GM21515 (cell line): ENCODE measurements around the gene SLC6A3.

ENCODE experiments used
- ATAC-seq: cut with Tn5 transposase; IDR thresholded peaks from one replicate; pipeline ENCODE4 v1.9.1; 2021; ENCODE audit not compliant: unreplicated experiment

Gene SLC6A3

DNA sequence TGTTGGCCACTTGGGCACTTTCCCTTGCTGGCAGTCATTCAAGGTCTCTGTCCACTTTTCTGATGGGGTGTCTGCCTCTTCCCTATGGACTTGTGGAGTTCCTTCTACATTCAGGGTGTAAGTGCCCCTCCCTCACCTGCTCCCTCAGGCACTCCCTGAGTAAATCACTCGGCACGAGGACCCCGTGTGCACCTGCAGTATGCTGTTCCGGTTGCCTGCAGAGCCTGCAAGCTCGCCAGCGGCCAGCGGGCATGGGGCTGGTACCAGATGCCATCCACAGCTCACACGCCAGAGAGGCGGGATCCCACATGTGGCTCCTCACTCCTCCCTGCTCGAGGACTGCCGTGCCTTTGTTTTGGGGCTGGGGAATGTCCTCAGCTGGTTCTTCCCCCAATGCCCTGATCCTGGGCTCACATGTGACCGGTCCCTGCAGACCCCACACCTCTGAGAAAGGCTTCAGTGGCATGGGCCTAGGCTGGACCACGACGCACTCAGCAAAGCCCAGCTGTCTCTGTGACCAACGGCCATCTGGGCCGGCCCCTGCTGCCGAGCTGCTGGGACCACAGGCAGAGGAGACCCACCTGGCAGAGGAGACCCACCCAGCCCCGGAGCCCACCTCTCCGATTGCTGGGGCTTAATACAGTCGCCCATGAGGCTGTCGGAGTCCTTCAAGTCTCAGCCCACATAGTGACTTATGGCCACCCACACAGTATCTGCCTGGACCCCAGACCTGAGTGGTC is 54.2 kb downstream of the SLC6A3 start:
- no peak for ATAC-seq

DNA sequence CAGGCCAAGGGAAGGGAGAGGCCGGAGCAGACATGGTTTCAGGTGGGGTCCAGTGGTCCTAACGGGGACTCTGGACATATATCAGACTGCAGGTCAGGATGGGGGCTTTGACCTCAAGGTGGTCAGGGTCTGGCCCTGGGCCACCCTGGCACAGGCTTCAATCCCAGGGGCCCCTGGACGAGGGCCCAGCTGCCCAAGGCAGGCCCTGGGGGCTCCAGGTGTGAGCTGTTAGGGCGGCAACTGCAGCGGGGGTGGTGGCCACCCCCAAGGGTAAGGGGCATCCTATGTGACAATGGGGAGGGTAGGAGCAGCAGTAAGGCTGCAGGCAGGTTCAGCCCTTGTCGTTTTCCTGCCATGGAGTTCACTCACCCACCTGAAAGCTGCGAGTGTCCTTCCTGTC is 54.9 kb downstream of the SLC6A3 start:
- no peak for ATAC-seq

DNA sequence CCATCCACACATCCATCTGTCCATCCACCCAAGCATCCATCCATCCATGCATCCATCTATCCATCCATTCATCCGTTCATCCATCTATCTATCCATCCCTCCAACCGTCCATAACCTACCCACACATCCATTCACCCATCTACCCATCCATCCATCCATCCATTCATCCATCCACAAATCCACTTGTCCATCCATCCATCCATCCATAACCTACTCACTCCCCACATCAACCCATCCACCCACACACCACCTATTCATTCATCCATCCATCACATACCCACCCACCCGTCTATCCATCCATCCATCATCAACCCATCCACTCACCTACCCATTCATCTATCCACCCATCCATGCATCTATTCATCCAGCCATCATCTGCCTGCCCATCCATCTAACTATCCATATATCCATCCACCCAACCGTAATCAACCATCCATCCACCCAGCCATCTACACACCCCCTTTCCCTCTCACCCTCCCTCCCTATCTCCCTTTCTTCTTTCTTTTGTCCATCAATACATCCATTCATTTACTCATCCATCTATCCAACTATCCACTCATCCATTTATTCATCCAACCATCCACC is 56.8 kb downstream of the SLC6A3 start:
- ATAC-seq, result no peak

DNA sequence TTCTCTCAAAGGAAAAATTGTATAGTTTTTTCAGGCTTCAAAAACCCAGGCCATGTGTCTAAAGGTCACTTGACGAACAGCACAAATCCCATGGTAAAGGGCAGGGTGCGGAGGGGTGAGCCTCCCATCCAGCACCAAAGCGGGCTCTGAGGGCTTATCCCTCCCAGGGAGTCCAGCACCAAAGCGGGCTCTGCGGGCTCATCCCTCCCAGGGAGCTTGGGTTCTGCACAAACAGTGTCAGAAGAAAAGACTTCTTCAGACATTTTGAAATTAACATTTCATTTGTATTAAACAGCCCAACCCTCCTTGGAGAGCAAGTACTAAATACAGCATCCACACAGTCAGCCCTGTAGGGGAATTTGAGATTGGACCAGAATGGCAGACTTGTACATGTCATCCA is 57.4 kb downstream of the SLC6A3 start:
- no peak for ATAC-seq

DNA sequence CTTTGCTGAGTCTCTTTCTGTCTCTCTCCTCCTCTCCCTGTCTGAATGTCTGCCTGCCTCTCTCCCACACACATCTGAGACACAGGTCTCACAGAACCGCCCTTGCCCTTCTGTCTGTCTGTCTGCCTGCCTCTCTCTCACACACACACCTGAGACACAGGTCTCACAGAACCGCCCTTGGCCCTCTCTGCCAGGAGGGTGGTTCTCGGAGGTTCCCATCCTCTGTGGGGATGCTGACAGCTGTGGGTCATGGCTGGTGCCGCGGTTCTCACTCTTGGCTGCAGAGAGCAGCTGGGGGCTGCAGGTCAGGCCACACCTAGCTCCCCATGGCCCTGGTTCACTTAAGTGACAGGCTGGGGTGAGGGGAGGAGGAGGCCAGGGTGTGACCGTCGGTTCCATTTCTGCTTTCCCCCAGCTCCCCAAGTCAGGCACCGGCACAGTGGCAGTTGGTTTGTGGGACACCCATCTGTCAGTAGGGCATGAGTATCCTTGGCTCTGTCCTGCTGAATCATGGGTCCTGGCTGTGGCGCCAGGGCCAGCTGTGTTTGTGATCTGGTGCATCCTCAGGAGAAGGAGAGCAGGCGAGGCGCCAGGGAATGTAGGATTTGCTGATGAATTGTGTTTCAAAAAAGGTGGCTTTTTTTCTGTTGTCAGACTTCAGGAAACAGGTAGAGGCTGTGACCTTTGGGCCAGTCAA is 58.0 kb downstream of the SLC6A3 start:
- ATAC-seq, result no peak

DNA sequence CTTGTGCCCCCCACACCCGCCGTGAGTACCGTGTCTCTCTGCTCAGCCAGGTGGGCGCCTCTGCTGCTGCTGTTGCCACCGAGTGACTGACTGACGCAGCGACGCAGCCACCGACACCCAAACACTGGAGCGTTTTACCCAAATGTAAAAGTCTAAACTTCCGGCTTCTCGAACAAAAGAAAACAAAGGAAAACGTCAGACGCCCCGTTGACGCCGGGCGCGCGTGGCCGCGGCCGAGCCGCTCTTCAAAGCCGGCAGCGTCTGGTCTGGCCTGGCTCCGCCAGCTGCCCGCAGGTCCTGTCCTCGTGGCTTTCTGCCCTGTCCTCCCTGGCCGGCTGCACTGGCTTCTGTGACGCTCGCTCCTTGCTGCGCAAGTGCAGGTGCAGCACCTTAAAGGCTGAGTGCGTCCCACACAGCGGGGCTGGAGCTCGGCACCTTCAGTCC is 58.9 kb downstream of the SLC6A3 start:
- ATAC-seq, result peak; percentile 51

DNA sequence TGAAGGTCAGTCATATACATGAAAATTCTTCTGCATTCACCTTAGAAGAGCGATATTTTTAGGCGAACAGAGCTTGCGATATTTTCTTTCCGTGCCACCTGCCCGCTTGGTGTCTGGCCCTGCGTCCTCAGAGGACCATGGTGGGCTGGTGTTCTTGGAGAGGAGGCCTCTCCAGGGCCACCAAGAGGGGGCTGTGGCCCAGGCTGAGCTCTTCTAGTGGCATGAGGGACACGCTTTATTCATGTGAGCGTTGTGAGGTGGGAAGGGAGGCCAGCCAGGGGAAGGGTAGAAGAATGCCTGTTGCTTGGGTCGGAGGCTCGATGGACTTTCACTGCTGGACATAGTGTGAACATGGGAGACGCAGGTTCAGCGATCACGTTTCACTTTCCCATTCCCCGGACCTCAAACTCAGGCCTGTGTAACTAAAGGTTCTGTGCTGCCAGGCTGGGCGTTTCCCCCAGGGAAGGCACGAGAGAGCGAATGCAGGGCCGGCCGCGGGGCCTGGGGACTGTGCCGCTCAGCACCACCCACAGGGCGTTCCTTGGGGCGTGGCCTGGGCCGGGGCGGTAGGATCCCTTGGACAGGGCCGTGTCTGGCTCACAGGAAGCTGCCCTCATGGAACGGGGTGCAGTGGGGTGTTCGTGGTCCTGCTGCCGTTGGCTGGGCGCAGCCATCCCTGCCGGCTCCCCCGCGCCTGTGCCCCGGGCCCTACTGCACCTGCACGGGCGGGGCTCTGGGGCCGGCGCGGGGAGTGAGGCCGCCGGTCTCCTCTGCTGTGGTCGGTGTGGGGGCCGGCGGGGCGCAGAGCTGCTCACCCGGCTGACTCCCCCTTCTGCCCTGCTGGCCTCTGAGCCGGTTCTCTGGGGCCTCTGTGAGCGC is 59.6 kb downstream of the SLC6A3 start:
- peak; percentile 90 for ATAC-seq

DNA sequence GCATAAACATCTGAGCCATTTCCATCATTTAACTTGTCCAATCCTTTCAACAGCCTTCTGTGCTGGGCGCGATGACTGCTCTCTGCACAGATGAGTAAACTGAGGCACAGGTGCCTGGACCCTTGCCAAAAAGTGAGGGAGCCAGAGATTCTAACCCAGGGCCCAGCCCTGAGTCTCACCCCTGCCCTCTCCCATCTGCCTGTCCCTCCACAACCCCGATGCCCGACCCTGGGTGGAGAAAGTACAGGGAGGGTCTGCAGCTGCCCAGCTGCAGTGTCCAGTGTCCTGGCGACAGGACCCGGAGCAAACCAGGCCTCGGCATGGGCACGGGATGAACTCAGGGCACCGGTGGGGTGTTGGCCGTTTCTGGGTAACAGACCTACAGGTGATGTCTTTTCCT is 60.7 kb downstream of the SLC6A3 start:
- no peak for ATAC-seq

DNA sequence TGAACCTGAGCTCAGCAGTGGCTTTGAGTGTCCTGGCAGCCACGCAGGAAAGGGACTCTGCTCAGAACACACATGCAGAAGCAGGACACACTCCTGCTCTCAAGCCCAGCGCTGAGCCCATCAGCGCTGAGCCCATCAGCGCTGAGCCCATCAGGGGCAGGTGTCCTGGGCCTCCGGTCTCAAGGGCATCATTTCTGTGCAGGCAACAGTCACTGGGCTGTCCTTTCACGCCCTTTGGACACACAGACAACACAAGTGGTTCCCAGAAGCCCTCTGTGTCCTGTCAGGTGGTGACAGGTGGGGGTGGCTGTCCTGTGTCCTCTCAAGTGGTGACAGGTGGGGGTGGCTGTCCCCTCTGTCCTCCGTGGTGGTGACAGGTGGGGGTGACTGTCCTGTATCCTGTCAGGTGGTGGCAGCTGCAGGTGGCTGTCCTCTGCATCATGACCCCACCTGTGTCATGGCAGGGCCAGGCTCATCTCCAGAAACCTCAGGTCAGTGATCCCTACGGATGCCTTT is 61.3 kb downstream of the SLC6A3 start:
- ATAC-seq, result no peak

DNA sequence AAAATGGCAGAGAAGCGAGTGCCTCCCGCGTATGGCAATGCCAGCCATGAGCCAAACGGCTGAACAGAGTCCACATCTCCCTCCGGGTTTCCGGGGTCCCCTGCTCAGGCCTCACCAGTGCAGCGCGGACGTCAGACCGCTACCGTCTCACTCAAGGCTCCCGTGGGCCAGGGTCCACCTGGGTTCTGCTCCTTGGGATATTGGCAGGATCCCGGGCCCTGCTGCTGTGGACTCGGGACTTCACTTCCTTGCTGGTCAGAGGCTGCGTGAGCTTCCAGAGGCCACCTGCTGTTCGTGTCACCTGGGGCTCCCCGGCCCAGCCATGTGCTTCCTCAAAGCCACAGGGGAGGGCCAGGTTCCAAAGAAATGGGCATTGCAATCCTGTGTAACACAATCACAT is 61.9 kb downstream of the SLC6A3 start:
- ATAC-seq, result no peak

DNA sequence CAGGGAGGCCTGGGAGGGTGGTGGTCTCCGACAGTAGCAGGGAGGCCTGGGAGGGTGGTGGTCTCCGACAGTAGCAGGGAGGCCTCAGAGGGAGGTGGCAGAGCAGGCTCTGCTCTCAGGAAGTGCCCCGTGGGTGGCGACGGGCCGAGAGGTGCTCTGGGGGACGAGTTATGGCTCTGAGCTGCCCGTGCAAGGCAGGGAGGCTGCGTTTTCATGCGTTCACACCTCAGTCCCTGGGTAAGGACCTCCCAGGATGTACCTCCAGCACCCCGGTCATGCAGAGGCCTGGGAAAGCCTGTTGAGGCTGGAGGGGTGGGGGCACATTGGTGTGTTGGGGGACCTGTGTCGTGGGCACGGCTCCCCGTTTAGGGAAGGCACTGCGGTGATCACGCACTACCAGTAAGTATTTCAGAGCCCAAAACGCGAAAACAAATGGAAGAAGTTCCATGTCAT is 63.0 kb downstream of the SLC6A3 start:
- no peak for ATAC-seq

DNA sequence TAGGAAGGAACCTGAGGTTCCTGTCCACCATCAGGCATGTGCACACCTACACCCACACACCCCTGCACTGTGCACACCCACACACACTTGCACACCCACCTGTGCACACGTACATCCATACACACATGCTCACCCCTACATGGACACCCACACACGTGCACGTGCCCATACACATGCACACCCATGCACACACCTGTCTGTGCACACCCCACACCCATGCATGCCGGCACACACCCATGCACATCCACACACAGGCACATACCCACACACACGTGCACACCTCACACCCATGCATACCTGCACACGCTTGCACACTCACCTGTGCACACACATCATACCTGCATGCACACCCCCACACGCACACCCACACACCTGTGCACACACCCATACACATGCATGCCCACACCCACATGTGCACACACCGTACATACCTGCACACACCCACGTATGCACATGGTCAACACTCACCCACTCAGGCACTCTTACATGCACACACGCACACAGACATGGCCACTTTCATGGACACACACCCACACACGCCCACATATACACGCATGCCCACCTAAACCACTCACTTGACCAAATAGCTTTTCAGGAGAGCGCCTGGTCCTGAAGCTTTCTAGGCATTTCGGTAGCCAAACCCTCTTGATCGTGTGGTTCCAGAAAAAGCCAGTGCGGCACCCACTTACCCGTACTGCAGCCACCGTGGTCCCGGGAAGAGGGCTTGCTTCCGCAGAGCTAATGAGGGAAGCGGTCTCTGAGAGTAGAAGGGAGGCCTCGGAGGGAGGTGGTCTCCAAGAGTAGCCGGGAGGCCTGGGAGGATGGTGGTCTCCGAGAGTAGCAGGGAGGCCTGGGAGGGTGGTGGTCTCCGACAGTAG is 63.6 kb downstream of the SLC6A3 start:
- no peak for ATAC-seq

DNA sequence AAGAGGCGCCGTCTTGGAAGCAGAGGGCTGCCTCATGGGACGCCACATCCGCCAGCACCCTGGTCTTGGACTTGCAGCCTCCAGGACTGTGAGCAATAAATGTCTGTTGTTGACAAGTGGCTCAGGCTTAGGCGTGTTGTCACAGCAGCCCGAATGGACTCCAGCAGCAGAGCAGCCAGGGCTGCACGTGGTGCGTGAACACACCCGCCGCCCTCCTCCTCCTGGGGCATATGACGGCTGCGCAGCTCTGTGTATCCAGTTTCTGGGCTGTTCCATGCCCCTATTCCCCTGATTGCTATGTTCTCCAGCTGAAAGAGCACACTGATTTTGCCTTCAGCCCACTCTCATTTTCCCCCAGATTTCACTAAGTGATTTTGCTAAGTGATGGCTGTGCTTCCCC is 64.3 kb downstream of the SLC6A3 start:
- ATAC-seq, result no peak

DNA sequence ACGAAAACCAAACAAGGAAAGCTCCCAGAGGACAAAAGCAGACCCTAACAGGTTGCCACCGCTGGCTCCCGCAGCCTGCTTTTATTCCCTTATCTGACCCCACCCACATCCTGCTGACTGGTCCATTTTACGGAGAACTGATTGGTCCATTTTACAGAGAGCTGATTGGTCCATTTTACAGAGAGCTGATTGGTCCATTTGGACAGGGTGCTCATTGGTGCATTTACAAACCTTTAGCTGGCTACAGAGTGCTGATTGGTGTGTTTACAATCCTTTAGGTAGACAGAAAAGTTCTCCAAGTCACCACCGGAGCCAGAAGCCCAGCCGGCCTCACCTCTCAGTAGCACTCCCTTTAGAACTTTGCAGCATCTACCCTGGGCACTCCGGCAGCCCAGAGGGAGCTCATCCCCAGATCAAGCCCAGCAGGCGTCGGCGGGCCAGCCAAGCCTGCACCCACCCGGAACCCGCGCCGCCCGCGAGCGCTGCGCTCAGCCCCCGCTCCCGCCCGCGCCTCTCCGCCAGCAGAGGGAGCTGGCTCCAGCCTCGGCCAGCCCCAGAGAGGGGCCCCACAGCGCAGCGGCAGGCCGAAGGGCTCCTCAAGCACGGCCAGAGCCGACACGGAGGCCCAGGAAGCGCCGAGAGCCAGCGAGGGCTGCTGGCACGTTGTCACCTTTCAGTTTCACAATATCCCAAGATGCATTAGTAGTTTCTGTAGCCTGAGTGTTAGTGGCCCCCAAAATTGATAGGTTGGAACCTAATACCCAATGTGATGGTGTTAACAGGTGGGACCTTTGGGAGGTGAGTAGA is 65.0 kb downstream of the SLC6A3 start:
- ATAC-seq, result peak; percentile 78

DNA sequence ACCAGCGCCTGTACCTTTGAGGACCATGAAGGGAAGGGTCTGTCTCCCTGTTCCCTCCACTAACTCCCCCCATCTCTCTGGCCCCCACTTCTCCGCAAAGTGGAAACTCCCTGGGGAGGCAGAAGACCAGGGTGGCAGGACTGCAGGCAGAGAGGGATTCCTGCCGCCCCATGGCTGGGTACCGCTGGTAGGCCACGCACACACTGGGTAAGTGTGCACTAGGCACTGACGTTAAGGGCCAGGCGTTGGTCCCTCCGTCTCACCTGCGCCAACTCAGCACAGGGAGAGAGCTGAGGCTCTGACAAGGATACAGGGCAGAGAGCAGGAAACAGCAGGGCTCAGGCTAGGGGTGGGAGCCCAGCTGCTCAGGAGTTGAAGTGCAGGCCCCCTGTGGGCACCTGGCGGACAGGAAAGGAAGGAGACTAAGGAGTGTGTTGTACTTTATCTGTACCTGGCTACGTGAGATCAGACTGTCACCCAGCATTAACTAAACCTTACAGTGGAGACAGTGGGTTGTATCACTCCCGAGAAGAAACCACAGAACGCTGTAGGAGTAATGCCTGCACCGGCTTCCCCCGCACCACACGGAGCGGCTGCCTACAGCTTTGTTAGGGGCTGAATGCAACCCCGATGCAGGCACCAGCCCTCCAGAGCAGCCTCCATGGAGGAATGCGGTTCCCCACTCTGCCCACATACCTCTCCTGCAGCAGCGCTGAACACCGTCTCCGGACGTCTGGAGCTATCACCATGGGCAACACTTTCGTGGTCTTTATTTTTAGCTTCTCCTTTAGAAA is 66.2 kb downstream of the SLC6A3 start:
- ATAC-seq, result no peak

DNA sequence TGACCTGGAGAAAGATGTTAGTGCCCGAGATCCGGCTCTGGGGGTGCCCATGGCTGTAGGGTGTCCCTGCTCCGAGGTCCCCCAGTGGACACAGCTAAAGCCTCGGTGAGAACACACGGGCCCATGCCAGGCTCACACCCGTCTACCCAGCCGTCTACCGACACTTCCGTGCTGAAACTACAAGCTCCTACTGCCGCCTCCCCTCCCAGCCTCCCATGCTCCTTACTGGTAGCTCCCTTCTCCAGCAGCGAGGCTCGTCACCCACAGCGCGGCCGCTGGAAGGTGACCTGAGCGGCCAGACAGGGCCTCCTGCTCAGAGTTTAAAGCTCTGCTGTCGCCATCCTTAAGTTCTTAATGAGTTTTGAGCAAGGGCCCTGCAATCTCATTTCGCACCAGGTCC is 67.1 kb downstream of the SLC6A3 start:
- no peak for ATAC-seq

DNA sequence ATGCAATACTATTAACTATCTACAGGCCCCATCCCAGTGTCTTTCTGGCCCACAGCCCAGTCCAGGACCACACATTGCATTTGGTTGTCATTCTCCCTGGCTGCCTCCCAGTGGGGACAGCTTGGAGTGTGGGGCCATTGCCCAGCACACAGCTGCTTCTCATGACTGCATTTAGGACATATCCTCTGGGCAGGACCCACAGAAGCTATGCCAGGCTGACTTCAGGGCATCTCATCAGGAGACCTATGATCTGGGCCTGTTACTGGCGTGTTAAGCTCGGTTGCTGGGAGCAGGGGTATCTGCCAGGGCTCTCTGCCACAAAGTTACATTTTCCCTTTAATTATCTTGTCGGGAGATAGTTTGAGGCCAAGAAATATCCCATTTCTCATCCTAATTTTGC is 68.3 kb downstream of the SLC6A3 start:
- ATAC-seq, result no peak
